Liver (tissue), 9 donors: ENCODE data around the gene ASMTL. TPM values are rescaled to one million over a fixed set of nuclear protein-coding genes. Genes with fewer than 3 reads are reported as not detected.

Source experiments
- DNase-seq: peaks from one replicate; pipeline ENCODE4 v3.0.0-alpha.2; 2017; ENCODE audit warnings: low spot score
- H3K27ac ChIP-seq, 2 donors: one replicate each; pipeline ENCODE4 v1.7.0; 2013; ENCODE audit warnings: inconsistent platforms in 2 of 2, low read length in 2 of 2, control low read depth in 1 of 2, low read depth in 1 of 2, mild to moderate bottlenecking in 1 of 2
- H3K27me3 ChIP-seq, 4 donors: one replicate each; pipeline versions ENCODE4 v1.6.1 to v1.7.0; 2013; ENCODE audit warnings: low read length in 3 of 4, inconsistent platforms in 1 of 4, mild to moderate bottlenecking in 1 of 4, moderate library complexity in 1 of 4; ENCODE audit not compliant: control insufficient read depth in 4 of 4, insufficient read depth in 4 of 4
- H3K36me3 ChIP-seq, 4 donors: one replicate each; pipeline versions ENCODE4 v1.6.1 to v1.7.0; 2013; ENCODE audit warnings: low read length in 3 of 4, mild to moderate bottlenecking in 3 of 4, low read depth in 1 of 4, moderate library complexity in 1 of 4; ENCODE audit not compliant: control insufficient read depth in 4 of 4, insufficient read depth in 3 of 4
- H3K4me1 ChIP-seq, 4 donors: one replicate each; pipeline versions ENCODE4 v1.6.1 to v1.7.0; 2013; ENCODE audit warnings: low read length in 3 of 4, mild to moderate bottlenecking in 3 of 4, moderate library complexity in 1 of 4; ENCODE audit not compliant: control insufficient read depth in 4 of 4, insufficient read depth in 4 of 4
- H3K4me3 ChIP-seq, 3 donors: one replicate each; pipeline versions ENCODE4 v1.6.1 to v1.7.0; 2013; ENCODE audit warnings: low read length in 3 of 3, control low read depth in 1 of 3, low read depth in 1 of 3, mild to moderate bottlenecking in 1 of 3
- H3K9ac ChIP-seq, 2 donors: one replicate each; pipeline ENCODE4 v1.7.0; 2013; ENCODE audit warnings: low read length in 2 of 2, mild to moderate bottlenecking in 2 of 2, moderate library complexity in 2 of 2, control low read depth in 1 of 2, low read depth in 1 of 2
- H3K9me3 ChIP-seq, 4 donors: one replicate each; pipeline versions ENCODE4 v1.6.1 to v1.7.0; 2013; ENCODE audit warnings: low read length in 3 of 4; ENCODE audit not compliant: control insufficient read depth in 4 of 4
- EGR1 ChIP-seq, 2 donors: IDR thresholded peaks; 2 replicates each; pipeline ENCODE4 v1.6.1; 2016 to 2018; ENCODE audit warnings: antibody characterized with exemption in 2 of 2, low read depth in 2 of 2
- FOXA2 ChIP-seq: IDR thresholded peaks from 2 replicates; pipeline ENCODE4 v1.6.1; 2016; ENCODE audit warnings: antibody characterized with exemption
- HNF4A ChIP-seq, 2 donors: conservative IDR thresholded peaks; 2 replicates each; pipeline ENCODE4 v1.6.1; 2016; ENCODE audit warnings: antibody characterized with exemption in 2 of 2, mild to moderate bottlenecking in 2 of 2
- HNF4G ChIP-seq: IDR thresholded peaks from 2 replicates; pipeline ENCODE4 v1.6.1; 2016; ENCODE audit warnings: antibody characterized with exemption
- RAD21 ChIP-seq, 2 donors: IDR thresholded peaks; 2 replicates each; pipeline ENCODE4 v1.6.1; 2016; ENCODE audit warnings: antibody characterized with exemption in 2 of 2, mild to moderate bottlenecking in 2 of 2
- SP1 ChIP-seq: IDR thresholded peaks from 2 replicates; pipeline ENCODE4 v1.6.1; 2018; ENCODE audit warnings: antibody characterized with exemption, mild to moderate bottlenecking
- TAF1 ChIP-seq: conservative IDR thresholded peaks from 2 replicates; pipeline ENCODE4 v1.6.1; 2016; ENCODE audit warnings: antibody characterized with exemption, mild to moderate bottlenecking
- YY1 ChIP-seq: IDR thresholded peaks from 2 replicates; pipeline ENCODE4 v1.6.1; 2016; ENCODE audit warnings: antibody characterized with exemption, mild to moderate bottlenecking
- WGBS: extraction: QIAGEN DNeasy Blood & Tissue Kit; methylation state at CpG from one replicate; pipeline ENCODE4 v1.1.7; 2013; 5-methylcytosine and 5-hydroxymethylcytosine counted together
- polyA plus RNA-seq, 2 donors: library from polyadenylated mRNA; stranded (reverse) in 1 of 2; unstranded in 1 of 2; fragments of 200-250 nt in 1 of 2; fragments of >200 nt in 1 of 2; fragmentation: Nextera tagmentation in 1 of 2; extraction: Ambion mirVana in 1 of 2; gene quantifications; one replicate each; pipeline versions ENCODE4 v1.2.1 to v1.2.3, GENCODE V29; 2013 to 2015
- total RNA-seq, 2 donors: library from RNA; depleted of rRNA; stranded (reverse); fragments of >200 nt; gene quantifications; one replicate each; pipeline ENCODE4 v1.2.3, GENCODE V29; 2014
- TF ChIP-seq, protein P1 (sequence below): IDR thresholded peaks from 2 replicates; pipeline ENCODE4 v1.6.1; 2016; ENCODE audit warnings: antibody characterized with exemption
- TF ChIP-seq, protein P2 (sequence below): IDR thresholded peaks from 2 replicates; pipeline ENCODE4 v1.6.1; 2016; ENCODE audit warnings: antibody characterized with exemption
- TF ChIP-seq, protein P3 (sequence below): IDR thresholded peaks from 2 replicates; pipeline ENCODE4 v1.6.1; 2016; ENCODE audit warnings: antibody characterized with exemption, mild to moderate bottlenecking
- TF ChIP-seq, protein P4 (sequence below): IDR thresholded peaks from 2 replicates; pipeline ENCODE4 v1.6.1; 2016; ENCODE audit warnings: antibody characterized with exemption
- TF ChIP-seq, protein P5 (sequence below): fragments of 150-350 bp; IDR thresholded peaks from 2 replicates; pipeline ENCODE4 v1.5.1; 2017; ENCODE audit warnings: improper control_type of control experiment, low read depth, low read length; ENCODE audit not compliant: missing input control
- donor health status: healthy.
- donor health status: healthy.
- donor health status: healthy.
- donor health status: healthy.
- donor health status: healthy.

The ASMTL gene
- total and polyA plus RNA-seq, 4 donors = 10.3 to 18.9 (median 11.6) TPM

DNA sequence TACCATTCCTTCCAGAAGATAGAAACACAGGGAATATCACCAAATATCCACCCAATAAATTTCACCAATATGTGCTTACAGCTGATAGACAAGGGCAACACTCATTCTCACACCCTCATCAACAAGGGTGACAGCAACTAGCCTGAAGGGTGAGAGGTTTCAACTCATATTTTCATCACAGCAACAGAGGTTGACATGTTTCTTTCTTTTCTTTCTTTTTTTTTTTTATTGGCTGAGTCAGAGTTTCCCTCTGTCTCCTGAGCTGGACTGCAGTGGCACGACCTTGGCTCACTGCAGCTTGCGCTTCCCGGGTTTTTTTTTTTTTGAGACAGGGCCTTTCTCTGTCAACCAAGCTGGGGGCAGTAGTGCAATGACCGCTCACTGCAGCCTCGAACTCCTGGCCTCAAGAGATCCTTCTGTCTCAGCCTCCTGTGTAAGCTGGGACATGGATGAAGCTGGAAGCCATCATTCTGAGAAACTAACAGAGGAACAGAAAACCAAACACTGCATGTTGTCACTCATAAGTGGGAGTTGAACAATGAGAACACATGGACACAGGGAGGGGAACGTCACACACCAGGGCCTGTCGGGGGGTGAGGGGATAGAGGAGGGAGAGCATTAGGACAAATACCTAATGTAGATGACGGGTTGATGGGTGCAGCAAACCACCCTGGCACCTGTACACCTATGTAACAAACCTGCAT is 27.5 kb upstream of the ASMTL start:
- Histone ChIP-seq H3K9ac (no peak overlapping the region), H3K36me3 (no peaks in the 10 kb centered on the region), H3K4me3 (no peak overlapping the region), H3K4me1 (peaks cover 0 to 11% (median 5%) of the 10 kb centered on the region in 4 donors), H3K27ac (no peak overlapping the region), H3K27me3 (no peaks in the 10 kb centered on the region), H3K9me3 (no peaks in the 10 kb centered on the region)
- no peak for DNase-seq
- WGBS = 80% methylated on average over 8 of the region's 8 CpGs
- TF ChIP-seq, protein P1, sequence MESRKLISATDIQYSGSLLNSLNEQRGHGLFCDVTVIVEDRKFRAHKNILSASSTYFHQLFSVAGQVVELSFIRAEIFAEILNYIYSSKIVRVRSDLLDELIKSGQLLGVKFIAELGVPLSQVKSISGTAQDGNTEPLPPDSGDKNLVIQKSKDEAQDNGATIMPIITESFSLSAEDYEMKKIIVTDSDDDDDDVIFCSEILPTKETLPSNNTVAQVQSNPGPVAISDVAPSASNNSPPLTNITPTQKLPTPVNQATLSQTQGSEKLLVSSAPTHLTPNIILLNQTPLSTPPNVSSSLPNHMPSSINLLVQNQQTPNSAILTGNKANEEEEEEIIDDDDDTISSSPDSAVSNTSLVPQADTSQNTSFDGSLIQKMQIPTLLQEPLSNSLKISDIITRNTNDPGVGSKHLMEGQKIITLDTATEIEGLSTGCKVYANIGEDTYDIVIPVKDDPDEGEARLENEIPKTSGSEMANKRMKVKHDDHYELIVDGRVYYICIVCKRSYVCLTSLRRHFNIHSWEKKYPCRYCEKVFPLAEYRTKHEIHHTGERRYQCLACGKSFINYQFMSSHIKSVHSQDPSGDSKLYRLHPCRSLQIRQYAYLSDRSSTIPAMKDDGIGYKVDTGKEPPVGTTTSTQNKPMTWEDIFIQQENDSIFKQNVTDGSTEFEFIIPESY = no peak
- TF ChIP-seq EGR1 (IDR thresholded peaks at IDR 0.05; ENCODE audit: low read depth in 2 of 2) (no peak), YY1 (no peak), HNF4A (conservative IDR thresholded peaks at IDR 0.05) (no peak), HNF4G (no peak), SP1 (no peak), FOXA2 (no peak), RAD21 (IDR thresholded peaks at IDR 0.05) (no peak)
- TF ChIP-seq, protein P2, sequence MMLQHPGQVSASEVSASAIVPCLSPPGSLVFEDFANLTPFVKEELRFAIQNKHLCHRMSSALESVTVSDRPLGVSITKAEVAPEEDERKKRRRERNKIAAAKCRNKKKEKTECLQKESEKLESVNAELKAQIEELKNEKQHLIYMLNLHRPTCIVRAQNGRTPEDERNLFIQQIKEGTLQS = no peak
- TF ChIP-seq, protein P3, sequence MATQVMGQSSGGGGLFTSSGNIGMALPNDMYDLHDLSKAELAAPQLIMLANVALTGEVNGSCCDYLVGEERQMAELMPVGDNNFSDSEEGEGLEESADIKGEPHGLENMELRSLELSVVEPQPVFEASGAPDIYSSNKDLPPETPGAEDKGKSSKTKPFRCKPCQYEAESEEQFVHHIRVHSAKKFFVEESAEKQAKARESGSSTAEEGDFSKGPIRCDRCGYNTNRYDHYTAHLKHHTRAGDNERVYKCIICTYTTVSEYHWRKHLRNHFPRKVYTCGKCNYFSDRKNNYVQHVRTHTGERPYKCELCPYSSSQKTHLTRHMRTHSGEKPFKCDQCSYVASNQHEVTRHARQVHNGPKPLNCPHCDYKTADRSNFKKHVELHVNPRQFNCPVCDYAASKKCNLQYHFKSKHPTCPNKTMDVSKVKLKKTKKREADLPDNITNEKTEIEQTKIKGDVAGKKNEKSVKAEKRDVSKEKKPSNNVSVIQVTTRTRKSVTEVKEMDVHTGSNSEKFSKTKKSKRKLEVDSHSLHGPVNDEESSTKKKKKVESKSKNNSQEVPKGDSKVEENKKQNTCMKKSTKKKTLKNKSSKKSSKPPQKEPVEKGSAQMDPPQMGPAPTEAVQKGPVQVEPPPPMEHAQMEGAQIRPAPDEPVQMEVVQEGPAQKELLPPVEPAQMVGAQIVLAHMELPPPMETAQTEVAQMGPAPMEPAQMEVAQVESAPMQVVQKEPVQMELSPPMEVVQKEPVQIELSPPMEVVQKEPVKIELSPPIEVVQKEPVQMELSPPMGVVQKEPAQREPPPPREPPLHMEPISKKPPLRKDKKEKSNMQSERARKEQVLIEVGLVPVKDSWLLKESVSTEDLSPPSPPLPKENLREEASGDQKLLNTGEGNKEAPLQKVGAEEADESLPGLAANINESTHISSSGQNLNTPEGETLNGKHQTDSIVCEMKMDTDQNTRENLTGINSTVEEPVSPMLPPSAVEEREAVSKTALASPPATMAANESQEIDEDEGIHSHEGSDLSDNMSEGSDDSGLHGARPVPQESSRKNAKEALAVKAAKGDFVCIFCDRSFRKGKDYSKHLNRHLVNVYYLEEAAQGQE = no peak
- TF ChIP-seq, protein P4, sequence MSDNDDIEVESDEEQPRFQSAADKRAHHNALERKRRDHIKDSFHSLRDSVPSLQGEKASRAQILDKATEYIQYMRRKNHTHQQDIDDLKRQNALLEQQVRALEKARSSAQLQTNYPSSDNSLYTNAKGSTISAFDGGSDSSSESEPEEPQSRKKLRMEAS = no peak
- TF ChIP-seq, protein P5, sequence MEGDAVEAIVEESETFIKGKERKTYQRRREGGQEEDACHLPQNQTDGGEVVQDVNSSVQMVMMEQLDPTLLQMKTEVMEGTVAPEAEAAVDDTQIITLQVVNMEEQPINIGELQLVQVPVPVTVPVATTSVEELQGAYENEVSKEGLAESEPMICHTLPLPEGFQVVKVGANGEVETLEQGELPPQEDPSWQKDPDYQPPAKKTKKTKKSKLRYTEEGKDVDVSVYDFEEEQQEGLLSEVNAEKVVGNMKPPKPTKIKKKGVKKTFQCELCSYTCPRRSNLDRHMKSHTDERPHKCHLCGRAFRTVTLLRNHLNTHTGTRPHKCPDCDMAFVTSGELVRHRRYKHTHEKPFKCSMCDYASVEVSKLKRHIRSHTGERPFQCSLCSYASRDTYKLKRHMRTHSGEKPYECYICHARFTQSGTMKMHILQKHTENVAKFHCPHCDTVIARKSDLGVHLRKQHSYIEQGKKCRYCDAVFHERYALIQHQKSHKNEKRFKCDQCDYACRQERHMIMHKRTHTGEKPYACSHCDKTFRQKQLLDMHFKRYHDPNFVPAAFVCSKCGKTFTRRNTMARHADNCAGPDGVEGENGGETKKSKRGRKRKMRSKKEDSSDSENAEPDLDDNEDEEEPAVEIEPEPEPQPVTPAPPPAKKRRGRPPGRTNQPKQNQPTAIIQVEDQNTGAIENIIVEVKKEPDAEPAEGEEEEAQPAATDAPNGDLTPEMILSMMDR = no peak

DNA sequence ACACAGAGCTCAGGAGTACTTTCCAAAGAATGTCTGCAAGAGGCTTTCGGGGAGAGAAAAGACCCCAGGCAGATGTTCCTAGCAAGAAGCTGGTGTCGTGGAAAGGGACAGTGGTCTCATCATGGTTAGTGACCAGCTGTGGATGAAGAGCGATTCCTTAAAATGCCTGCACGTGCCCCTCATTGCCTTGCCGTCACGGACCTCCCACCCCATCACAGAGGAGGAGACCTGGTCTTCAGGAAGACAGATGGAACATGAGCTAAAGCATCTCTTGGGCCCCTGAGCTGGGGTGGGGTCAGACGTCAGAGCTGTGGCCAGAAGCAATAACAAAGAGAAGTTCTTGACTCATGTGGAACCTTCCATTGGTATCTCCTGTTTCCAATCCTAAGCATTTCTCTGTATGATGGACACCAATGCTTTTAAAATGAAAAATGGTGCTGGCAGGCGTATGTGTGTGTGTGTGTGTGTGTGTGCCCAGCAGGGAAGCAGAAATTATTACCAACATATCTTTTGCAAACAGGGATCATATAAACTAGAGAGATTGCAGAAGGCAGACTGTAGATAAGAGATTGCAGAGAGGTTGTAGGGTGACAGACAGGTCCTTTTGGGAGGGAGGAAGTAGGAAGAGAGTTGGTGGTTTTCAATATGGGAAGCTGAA is 25.2 kb upstream of the ASMTL start:
- H3K36me3 ChIP-seq = no peaks in the 10 kb centered on the region
- H3K27me3 ChIP-seq = no peaks in the 10 kb centered on the region
- TF ChIP-seq TAF1 = no peak
- no peak for TF ChIP-seq HNF4A (conservative IDR thresholded peaks at IDR 0.05)
- TF ChIP-seq FOXA2 = no peak
- TF ChIP-seq, protein P1 = no peak
- H3K9ac ChIP-seq = no peak overlapping the region
- peaks cover 0 to 2% (median 0%) of the 10 kb centered on the region in 4 donors for H3K9me3 ChIP-seq
- WGBS = 64% methylated on average over 8 of the region's 8 CpGs
- peaks cover 0 to 11% (median 5%) of the 10 kb centered on the region in 4 donors for H3K4me1 ChIP-seq
- H3K27ac ChIP-seq = no peak overlapping the region
- DNase-seq = no peak
- no peak overlapping the region for H3K4me3 ChIP-seq
